ENCODE measurements around the gene NCKAP5.

DNA sequence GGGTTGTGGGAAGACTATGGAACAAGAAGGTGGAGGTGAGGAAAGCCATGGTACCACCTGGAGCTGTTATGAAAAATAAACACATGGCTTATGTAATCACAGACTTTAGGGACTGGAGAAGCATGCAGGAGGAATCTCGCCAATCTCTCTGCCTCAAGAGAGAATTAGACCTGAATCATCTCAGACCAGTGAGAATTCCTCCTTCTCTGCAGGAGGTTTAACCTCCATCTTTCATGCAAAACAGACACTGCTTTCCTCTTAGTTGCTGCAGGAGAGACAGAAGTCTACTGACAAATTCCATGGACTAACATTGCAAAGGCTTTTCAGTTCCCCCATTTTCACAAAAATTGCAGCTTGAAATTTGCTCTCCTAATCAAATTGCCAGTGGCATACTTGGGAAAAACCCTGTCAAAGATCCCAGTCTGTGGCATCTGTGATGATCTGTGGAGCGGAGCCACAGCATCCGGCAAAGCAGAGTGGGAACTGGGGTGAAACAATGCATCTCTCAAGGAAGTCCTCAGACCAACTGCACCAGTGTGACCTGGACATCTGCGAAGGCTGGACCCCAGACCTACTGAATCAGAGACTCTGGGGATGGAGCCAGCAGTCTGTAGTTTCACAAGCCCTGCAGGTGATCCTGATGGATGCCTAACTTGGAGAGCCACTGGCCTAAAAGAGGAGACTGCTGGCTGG is 28.6 kb upstream of the NCKAP5 start:
- no peak for TF ChIP-seq SIN3A (IDR thresholded peaks at IDR 0.05; ENCODE audit: borderline replicate concordance, insufficient read depth, low read length)
- TF ChIP-seq, protein P1, sequence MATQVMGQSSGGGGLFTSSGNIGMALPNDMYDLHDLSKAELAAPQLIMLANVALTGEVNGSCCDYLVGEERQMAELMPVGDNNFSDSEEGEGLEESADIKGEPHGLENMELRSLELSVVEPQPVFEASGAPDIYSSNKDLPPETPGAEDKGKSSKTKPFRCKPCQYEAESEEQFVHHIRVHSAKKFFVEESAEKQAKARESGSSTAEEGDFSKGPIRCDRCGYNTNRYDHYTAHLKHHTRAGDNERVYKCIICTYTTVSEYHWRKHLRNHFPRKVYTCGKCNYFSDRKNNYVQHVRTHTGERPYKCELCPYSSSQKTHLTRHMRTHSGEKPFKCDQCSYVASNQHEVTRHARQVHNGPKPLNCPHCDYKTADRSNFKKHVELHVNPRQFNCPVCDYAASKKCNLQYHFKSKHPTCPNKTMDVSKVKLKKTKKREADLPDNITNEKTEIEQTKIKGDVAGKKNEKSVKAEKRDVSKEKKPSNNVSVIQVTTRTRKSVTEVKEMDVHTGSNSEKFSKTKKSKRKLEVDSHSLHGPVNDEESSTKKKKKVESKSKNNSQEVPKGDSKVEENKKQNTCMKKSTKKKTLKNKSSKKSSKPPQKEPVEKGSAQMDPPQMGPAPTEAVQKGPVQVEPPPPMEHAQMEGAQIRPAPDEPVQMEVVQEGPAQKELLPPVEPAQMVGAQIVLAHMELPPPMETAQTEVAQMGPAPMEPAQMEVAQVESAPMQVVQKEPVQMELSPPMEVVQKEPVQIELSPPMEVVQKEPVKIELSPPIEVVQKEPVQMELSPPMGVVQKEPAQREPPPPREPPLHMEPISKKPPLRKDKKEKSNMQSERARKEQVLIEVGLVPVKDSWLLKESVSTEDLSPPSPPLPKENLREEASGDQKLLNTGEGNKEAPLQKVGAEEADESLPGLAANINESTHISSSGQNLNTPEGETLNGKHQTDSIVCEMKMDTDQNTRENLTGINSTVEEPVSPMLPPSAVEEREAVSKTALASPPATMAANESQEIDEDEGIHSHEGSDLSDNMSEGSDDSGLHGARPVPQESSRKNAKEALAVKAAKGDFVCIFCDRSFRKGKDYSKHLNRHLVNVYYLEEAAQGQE (IDR thresholded peaks at IDR 0.05; ENCODE audit: insufficient read depth in 1 of 2, low read depth in 2 of 2, low read length in 2 of 2), result no peak
- no peak for TF ChIP-seq POLR2AphosphoS5 (IDR thresholded peaks at IDR 0.05; ENCODE audit: low read depth, low read length)
- TF ChIP-seq TAF1 (IDR thresholded peaks at IDR 0.05; ENCODE audit: borderline replicate concordance, insufficient read depth, low read length), result no peak

Measured in PFSK-1 (cell line).